Right atrium auricular region (tissue), 2 donors: ENCODE results near the gene ROCK2. TPM values are rescaled to one million over a fixed set of nuclear protein-coding genes. Genes with fewer than 3 reads are reported as not detected.

ENCODE experiments used
- DNase-seq: peaks from one replicate; pipeline ENCODE4 v3.0.0-alpha.2; 2019; ENCODE audit warnings: low spot score
- H3K27ac ChIP-seq, 2 donors: fragments of 200-600 bp; sonication (generic); 1 replicate in 1 of 2; 2 replicates in 1 of 2; pipeline ENCODE4 v1.5.1; 2016 to 2019
- H3K27me3 ChIP-seq, 2 donors: fragments of 200-600 bp; sonication (generic); one replicate each; pipeline versions ENCODE4 v1.5.1 to v1.6.0; 2017 to 2019
- H3K36me3 ChIP-seq: fragments of 200-600 bp; sonication (generic); one replicate; pipeline ENCODE4 v1.5.1; 2016
- H3K4me1 ChIP-seq, 2 donors: fragments of 200-600 bp; sonication (generic); one replicate each; pipeline versions ENCODE4 v1.5.1 to v1.6.0; 2017 to 2019
- H3K4me3 ChIP-seq, 2 donors: fragments of 200-600 bp; sonication (generic); 1 replicate in 1 of 2; 2 replicates in 1 of 2; pipeline ENCODE4 v1.5.1; 2017 to 2019; ENCODE audit warnings: mild to moderate bottlenecking in 1 of 2, moderate library complexity in 1 of 2
- H3K9me3 ChIP-seq, 2 donors: fragments of 200-600 bp; sonication (generic); one replicate each; pipeline ENCODE4 v1.5.1; 2019
- total RNA-seq, 2 donors: library from RNA; depleted of rRNA; stranded (reverse); fragments of >200 nt; gene quantifications; one replicate each; pipeline ENCODE4 v1.1.0, GENCODE V29; 2016
- TF ChIP-seq, protein P1 (sequence below), 2 donors: fragments of 200-600 bp; sonication (generic); IDR thresholded peaks; one replicate each; pipeline ENCODE4 v1.5.1; 2019; ENCODE audit warnings: antibody characterized with exemption in 2 of 2

Gene ROCK2
- total RNA-seq, 2 donors from 2014 or later = 32.3 to 32.6 TPM

DNA sequence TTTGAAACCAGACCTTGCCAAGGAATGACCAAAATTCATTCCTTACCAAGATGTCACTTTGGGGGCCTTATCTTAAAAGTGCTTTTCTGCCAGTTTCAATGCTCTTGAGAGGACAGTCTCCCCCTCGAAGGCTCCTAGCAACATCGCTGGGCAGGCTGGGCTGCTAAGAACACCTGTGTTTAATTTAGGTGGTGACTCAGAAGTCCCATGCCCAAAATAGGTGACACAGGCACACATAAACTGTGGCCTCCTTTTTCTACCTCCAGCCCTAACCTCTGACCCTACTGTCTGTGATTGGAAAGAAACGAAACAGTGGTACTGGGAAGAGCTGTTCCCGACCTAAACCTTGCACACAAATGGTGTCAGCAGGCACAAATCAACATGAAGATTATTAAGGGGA, 28.7 kb upstream of the ROCK2 start:
- H3K36me3 ChIP-seq = no peaks in the 10 kb centered on the region
- peak overlapping the region in 1 of 2 donors; percentile 80 for H3K27ac ChIP-seq
- H3K4me3 ChIP-seq = no peak overlapping the region
- H3K9me3 ChIP-seq = no peaks in the 10 kb centered on the region
- no peak for DNase-seq
- peaks cover 0 to 35% of the 10 kb centered on the region in 2 donors for H3K4me1 ChIP-seq
- H3K27me3 ChIP-seq = no peaks in the 10 kb centered on the region
- TF ChIP-seq, protein P1, sequence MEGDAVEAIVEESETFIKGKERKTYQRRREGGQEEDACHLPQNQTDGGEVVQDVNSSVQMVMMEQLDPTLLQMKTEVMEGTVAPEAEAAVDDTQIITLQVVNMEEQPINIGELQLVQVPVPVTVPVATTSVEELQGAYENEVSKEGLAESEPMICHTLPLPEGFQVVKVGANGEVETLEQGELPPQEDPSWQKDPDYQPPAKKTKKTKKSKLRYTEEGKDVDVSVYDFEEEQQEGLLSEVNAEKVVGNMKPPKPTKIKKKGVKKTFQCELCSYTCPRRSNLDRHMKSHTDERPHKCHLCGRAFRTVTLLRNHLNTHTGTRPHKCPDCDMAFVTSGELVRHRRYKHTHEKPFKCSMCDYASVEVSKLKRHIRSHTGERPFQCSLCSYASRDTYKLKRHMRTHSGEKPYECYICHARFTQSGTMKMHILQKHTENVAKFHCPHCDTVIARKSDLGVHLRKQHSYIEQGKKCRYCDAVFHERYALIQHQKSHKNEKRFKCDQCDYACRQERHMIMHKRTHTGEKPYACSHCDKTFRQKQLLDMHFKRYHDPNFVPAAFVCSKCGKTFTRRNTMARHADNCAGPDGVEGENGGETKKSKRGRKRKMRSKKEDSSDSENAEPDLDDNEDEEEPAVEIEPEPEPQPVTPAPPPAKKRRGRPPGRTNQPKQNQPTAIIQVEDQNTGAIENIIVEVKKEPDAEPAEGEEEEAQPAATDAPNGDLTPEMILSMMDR (IDR thresholded peaks at IDR 0.05) = no peak

DNA sequence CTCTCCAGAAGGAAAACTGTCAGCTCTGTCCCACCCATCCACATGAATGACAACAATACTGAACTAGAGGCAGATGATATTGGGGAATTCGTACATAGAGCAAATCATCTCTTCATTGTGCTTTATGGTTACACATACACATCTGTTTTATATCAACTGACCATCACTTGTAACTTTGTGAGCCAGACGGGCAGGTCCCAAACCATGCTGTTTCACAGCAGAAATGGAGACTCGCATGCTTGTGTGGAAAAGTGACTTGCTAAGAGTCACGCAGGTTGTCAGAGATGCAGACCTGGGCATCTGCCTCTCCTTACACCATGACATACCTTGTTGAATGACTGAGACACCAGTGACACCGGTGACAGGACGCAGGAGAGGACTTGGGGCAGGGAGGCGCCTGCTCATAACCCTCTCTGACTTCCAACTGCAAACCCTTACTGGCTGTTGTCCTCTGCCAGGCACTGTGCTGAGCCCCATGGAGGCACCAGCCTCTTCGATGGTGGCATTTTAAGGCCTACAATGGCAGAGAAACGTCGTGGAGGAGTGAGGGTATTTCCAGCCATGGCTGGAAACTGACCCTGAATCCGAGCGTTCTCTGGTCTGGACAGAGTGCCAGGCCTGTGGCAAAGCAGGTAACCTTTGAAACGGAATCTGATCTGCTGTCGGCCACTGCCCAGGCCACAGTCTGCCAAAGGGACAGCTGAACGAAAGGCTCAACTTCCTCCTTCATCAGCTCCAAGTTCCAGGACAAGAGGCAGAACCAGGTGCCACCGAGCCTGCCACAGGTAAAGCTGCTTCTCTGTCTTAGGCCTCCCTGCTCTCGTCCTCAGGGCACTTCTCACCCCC, 26.9 kb upstream of the ROCK2 start:
- H3K9me3 ChIP-seq = no peaks in the 10 kb centered on the region
- TF ChIP-seq, protein P1 (IDR thresholded peaks at IDR 0.05) = no peak
- H3K27ac ChIP-seq = no peak overlapping the region
- H3K4me3 ChIP-seq = no peak overlapping the region
- DNase-seq = no peak
- H3K36me3 ChIP-seq = no peaks in the 10 kb centered on the region
- no peaks in the 10 kb centered on the region for H3K27me3 ChIP-seq
- H3K4me1 ChIP-seq = peaks cover 0 to 40% of the 10 kb centered on the region in 2 donors

DNA sequence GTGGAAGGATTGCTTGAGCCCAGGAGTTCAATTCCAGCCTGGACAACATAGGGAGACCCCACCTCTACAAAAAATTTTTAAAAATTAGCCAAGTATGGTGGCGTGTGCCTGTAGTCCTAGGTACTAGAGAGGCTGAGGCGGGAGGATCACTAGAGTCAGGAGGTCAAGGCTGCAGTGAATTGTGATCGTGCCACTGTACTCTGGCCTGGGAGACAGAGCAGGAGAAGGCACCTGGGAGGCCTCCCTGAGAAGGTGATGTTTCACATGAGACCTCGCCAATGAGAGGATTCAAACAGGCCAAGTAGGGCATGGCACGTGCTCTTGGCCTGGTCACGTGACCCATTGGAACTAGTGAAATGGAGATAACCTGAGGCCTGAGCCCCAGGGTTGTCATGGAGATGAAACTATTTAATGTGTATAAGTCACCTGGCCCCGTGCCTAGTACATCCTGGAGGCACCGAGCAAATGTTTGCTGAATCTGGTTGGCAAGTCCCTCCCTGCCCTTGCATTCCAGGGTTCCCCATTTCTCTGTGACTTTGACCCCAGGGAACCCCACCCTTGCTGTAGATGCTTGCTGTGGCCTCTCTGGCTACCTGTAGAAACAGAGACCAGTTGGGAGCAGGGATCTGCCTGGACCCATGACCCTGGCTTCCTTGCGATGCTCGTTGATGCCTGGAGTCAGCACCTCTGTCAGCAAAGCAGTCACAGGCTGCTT, 26.1 kb upstream of the ROCK2 start:
- Histone ChIP-seq H3K9me3 (no peaks in the 10 kb centered on the region), H3K4me1 (peaks cover 0 to 37% of the 10 kb centered on the region in 2 donors), H3K36me3 (no peaks in the 10 kb centered on the region), H3K27me3 (no peaks in the 10 kb centered on the region), H3K4me3 (no peak overlapping the region), H3K27ac (no peak overlapping the region)
- TF ChIP-seq, protein P1 (IDR thresholded peaks at IDR 0.05) = no peak
- no peak for DNase-seq

DNA sequence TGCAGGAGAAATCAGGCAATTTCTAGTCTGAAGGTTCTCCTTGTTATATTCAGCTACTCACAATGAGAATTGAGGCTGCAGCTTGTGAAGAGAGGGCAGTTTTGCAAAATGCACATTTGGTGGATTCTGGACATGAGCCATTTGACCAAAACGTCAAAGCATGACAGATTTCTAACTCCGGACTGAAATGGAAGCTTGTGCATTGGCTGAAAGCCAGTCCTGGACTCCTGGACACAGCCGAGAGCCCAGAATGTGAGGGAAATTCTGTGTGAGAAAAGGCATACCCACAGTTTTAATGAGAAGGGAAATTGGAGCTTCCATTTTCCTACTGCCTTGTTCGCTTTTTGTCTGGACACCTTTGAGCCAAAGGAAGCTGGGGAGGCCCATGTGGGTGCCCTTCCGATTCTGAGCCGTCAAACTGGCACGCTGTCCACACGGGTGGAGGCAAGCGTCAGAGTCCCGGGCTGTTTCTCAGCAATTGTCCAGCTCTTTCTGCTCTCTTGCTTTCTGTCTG, 23.7 kb upstream of the ROCK2 start:
- H3K36me3 ChIP-seq = no peaks in the 10 kb centered on the region
- no peaks in the 10 kb centered on the region for H3K27me3 ChIP-seq
- TF ChIP-seq, protein P1 (IDR thresholded peaks at IDR 0.05) = no peak
- H3K4me1 ChIP-seq = peaks cover 0 to 17% of the 10 kb centered on the region in 2 donors
- no peak for DNase-seq
- H3K4me3 ChIP-seq = peak overlapping the region in 1 of 2 donors; percentile 33
- H3K27ac ChIP-seq = peak overlapping the region; percentile 60 to 68
- H3K9me3 ChIP-seq = no peaks in the 10 kb centered on the region

DNA sequence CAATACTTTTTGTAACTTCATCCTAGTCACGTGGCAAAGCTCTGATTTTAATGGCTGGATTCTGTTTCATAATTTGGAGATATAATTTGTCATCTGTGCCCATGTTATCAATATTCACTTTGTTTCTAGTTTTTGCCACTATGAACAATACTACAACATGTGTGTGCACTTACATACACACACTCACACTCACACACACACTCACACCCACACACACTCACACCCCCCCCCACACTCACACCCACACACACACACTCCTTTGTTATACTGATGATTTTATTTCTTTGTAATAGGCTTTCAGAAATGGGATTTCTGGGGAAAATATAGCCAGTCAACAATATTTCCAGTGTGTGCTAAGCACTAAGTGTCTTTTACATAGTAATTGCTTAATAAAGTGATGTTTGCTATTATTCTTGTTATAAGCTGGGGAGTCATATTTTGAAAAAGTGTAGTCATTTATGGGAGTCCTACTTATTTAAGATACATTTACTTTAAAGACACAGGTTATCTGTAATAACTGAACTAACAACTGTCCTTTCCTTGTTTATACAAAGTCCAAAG, 22.8 kb upstream of the ROCK2 start:
- DNase-seq = no peak
- Histone ChIP-seq H3K36me3 (no peaks in the 10 kb centered on the region), H3K27ac (peak overlapping the region in 1 of 2 donors; percentile 60), H3K4me1 (peaks cover 0 to 15% of the 10 kb centered on the region in 2 donors), H3K4me3 (no peak overlapping the region), H3K9me3 (no peaks in the 10 kb centered on the region), H3K27me3 (no peaks in the 10 kb centered on the region)
- TF ChIP-seq, protein P1 (IDR thresholded peaks at IDR 0.05) = no peak
